ENCODE measurements around the gene SLC20A1. TPM values are rescaled to one million over a fixed set of nuclear protein-coding genes. Genes with fewer than 3 reads are reported as not detected.
A peak's percentile ranks its signal among the peaks of the same experiment; 100 is the strongest.

Gene SLC20A1
- total RNA-seq, 2 experiments from 2014 or later: 165 to 167 TPM

DNA sequence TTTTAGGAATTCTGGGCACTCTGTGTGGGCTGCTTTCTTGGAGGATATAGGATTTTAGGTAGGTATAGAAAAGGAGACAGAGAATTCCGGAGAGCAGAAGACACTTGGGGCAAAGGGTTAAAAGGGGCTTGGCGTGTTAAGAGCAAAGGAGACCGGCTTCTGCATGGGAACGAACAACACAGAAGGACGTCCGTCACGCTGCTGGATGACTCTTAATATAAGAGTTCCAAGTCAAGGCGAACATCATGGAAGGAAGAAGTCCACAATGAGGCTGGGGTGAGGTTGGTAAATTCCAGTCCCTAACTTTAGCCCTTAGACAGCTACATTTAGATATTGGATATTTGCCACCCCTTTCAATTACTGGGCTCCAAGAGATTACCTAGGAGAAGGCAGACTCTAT lies 15.9 kb upstream of the SLC20A1 start:
- CTCF ChIA-PET: interaction anchor here (4.0 to 9.4 kb wide), 2 partner anchors 62 to 95 kb away, joined by 20 to 97 read pairs; no protein-coding TSS in a partner anchor
- Mint-ChIP-seq H3K9me3 (no peaks in the 10 kb centered on the region), H3K27me3 (no peaks in the 10 kb centered on the region), H3K36me3 (ENCODE audit: low read depth) (peaks cover 8% of the 10 kb centered on the region), H3K4me3 (peak overlapping the region; percentile 70), H3K27ac (peak overlapping the region; percentile 94), H3K4me1 (peaks cover 94% of the 10 kb centered on the region)
- no peak for DNase-seq
- POLR2A ChIA-PET: no interaction called here

DNA sequence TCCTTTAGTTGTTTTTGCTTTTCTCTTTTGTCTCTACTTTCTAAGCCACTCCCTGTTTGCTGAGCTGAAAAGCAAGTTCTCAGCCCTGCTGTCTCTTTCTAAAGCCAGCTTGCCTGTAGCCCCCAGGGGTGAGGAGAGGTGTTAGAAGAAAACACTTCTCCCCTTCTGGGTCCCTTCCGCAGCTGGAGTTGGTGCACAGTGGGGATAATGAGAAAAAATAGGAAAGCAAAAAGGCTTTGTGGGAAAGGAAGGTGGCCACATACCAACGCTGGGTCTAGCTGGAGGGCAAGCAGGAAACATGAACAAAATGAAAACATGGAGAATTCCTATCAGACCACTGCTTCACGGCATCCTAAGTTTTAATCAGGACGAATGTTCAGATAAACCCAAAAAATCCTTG lies 15.5 kb upstream of the SLC20A1 start:
- POLR2A ChIA-PET: no interaction called here
- H3K27ac Mint-ChIP-seq: peak overlapping the region; percentile 94
- peaks cover 1% of the 10 kb centered on the region for H3K27me3 Mint-ChIP-seq
- peaks cover 94% of the 10 kb centered on the region for H3K4me1 Mint-ChIP-seq
- CTCF ChIA-PET: interaction anchor here (1.1 to 9.4 kb wide), 6 partner anchors 10 to 95 kb away, joined by 4 to 97 read pairs (median 8); partner anchors contain the start of gene SLC20A1
- DNase-seq: no peak
- peak overlapping the region; percentile 70 for H3K4me3 Mint-ChIP-seq
- H3K36me3 Mint-ChIP-seq (ENCODE audit: low read depth): peaks cover 8% of the 10 kb centered on the region
- no peaks in the 10 kb centered on the region for H3K9me3 Mint-ChIP-seq

- H3K27ac Mint-ChIP-seq: peak overlapping the region; percentile 66
- H3K4me3 Mint-ChIP-seq: no peak overlapping the region
These were observed 12.0 kb upstream of the SLC20A1 start for GRCh38 chr2:112633708-112634107.

GRCh38 chr2:112634153-112634873 lies 11.4 kb upstream of the SLC20A1 start:
- H3K4me1 Mint-ChIP-seq: peaks cover 77% of the 10 kb centered on the region
- peaks cover 5% of the 10 kb centered on the region for H3K36me3 Mint-ChIP-seq (ENCODE audit: low read depth)
- ChIA-PET CTCF (interaction anchor here (0.5 to 4.6 kb wide), 5 partner anchors 7 to 91 kb away, joined by 3 to 21 read pairs (median 3); partner anchors contain the start of gene SLC20A1), POLR2A (no interaction called here)
- H3K4me3 Mint-ChIP-seq: no peak overlapping the region
- peaks cover 1% of the 10 kb centered on the region for H3K27me3 Mint-ChIP-seq
- DNase-seq: peak; percentile 18
- peak overlapping the region; percentile 77 for H3K27ac Mint-ChIP-seq
- no peaks in the 10 kb centered on the region for H3K9me3 Mint-ChIP-seq

More at GRCh38 chr2:112633708-112634107, 12.0 kb upstream of the SLC20A1 start:
- no peak for DNase-seq
- ChIA-PET CTCF (interaction anchor here (0.5 to 4.0 kb wide), 6 partner anchors 12 to 507 kb away, joined by 3 to 20 read pairs (median 4); partner anchors contain the start of gene SLC20A1), POLR2A (no interaction called here)
- Mint-ChIP-seq H3K4me1 (peaks cover 82% of the 10 kb centered on the region), H3K9me3 (no peaks in the 10 kb centered on the region), H3K36me3 (ENCODE audit: low read depth) (peaks cover 5% of the 10 kb centered on the region), H3K27me3 (peaks cover 1% of the 10 kb centered on the region)

DNA sequence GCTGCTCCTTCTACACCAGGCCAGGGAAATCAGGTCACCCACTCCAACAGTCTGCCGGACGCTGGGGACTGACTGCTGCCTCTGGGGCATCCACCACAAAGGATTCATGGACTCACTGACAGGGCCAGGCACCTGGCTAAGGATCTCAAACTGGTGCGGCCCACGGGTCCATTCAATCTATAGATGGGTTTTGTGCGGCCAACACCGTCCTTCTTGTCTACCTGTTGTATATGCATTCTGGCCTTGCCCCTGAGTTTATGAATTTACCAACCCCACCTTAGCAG lies 10.9 kb upstream of the SLC20A1 start:
- Mint-ChIP-seq H3K9me3 (no peaks in the 10 kb centered on the region), H3K36me3 (ENCODE audit: low read depth) (peaks cover 4% of the 10 kb centered on the region), H3K4me3 (no peak overlapping the region), H3K27me3 (peaks cover 1% of the 10 kb centered on the region), H3K4me1 (peaks cover 72% of the 10 kb centered on the region), H3K27ac (peak overlapping the region; percentile 77)
- CTCF ChIA-PET: interaction anchor here (0.9 to 4.6 kb wide), 4 partner anchors 8 to 92 kb away, joined by 3 to 21 read pairs (median 5); partner anchors contain the start of gene SLC20A1
- no peak for DNase-seq
- POLR2A ChIA-PET: no interaction called here

GRCh38 chr2:112636605-112637288 lies 9.0 kb upstream of the SLC20A1 start:
- no peaks in the 10 kb centered on the region for H3K9me3 Mint-ChIP-seq
- no peak for DNase-seq
- peaks cover 1% of the 10 kb centered on the region for H3K27me3 Mint-ChIP-seq
- ChIA-PET CTCF (interaction anchor here (2.2 to 4.6 kb wide), 2 partner anchors 10 to 90 kb away, joined by 6 to 21 read pairs; no protein-coding TSS in a partner anchor), POLR2A (no interaction called here)
- H3K4me3 Mint-ChIP-seq: no peak overlapping the region
- H3K27ac Mint-ChIP-seq: no peak overlapping the region
- peaks cover 70% of the 10 kb centered on the region for H3K4me1 Mint-ChIP-seq
- peaks cover 16% of the 10 kb centered on the region for H3K36me3 Mint-ChIP-seq (ENCODE audit: low read depth)

DNA sequence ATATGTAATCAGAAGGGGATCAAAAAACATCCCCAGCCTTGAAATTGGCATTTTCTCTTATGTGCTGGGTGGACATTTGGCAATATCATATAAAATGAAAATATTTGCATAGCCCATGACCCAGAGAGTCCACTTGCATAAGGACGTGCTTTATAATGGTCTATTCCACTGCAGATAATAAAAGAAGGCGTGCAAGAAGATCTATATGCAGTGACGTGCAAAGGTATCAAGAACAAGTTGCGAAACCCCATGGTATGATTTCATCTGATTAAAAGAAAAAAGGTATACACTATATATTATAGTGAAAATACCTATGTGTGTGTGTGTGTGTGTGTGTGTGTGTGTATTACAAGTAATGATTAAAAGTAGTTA lies 8.5 kb upstream of the SLC20A1 start:
- H3K4me3 Mint-ChIP-seq: no peak overlapping the region
- peaks cover 68% of the 10 kb centered on the region for H3K4me1 Mint-ChIP-seq
- no peak for DNase-seq
- peaks cover 1% of the 10 kb centered on the region for H3K27me3 Mint-ChIP-seq
- H3K9me3 Mint-ChIP-seq: no peaks in the 10 kb centered on the region
- CTCF ChIA-PET: interaction anchor here (2.2 to 4.6 kb wide), 2 partner anchors 10 to 90 kb away, joined by 6 to 21 read pairs; no protein-coding TSS in a partner anchor
- no peak overlapping the region for H3K27ac Mint-ChIP-seq
- peaks cover 19% of the 10 kb centered on the region for H3K36me3 Mint-ChIP-seq (ENCODE audit: low read depth)
- POLR2A ChIA-PET: no interaction called here

GRCh38 chr2:112639936-112640335 lies 5.8 kb upstream of the SLC20A1 start:
- peaks cover 1% of the 10 kb centered on the region for H3K27me3 Mint-ChIP-seq
- CTCF ChIA-PET: interaction anchor here (7.6 kb wide), 1 partner anchor 13 kb away, joined by 35 read pairs; no protein-coding TSS in a partner anchor
- DNase-seq: no peak
- peaks cover 28% of the 10 kb centered on the region for H3K36me3 Mint-ChIP-seq (ENCODE audit: low read depth)
- POLR2A ChIA-PET: no interaction called here
- no peak overlapping the region for H3K27ac Mint-ChIP-seq
- no peaks in the 10 kb centered on the region for H3K9me3 Mint-ChIP-seq
- peaks cover 66% of the 10 kb centered on the region for H3K4me1 Mint-ChIP-seq
- H3K4me3 Mint-ChIP-seq: no peak overlapping the region

- ChIA-PET POLR2A (no interaction called here), CTCF (interaction anchor here (0.5 to 7.6 kb wide), 3 partner anchors 13 to 561 kb away, joined by 3 to 35 read pairs (median 3); no protein-coding TSS in a partner anchor)
- H3K9me3 Mint-ChIP-seq: no peaks in the 10 kb centered on the region
- no peaks in the 10 kb centered on the region for H3K27me3 Mint-ChIP-seq
- no peak overlapping the region for H3K4me3 Mint-ChIP-seq
- H3K36me3 Mint-ChIP-seq (ENCODE audit: low read depth): peaks cover 28% of the 10 kb centered on the region
- H3K4me1 Mint-ChIP-seq: peaks cover 61% of the 10 kb centered on the region
- no peak for DNase-seq
- H3K27ac Mint-ChIP-seq: no peak overlapping the region
These were observed 5.3 kb upstream of the SLC20A1 start for GRCh38 chr2:112640467-112640799.

GRCh38 chr2:112640800-112641675 lies 4.7 kb upstream of the SLC20A1 start:
- Mint-ChIP-seq H3K9me3 (no peaks in the 10 kb centered on the region), H3K36me3 (ENCODE audit: low read depth) (peaks cover 28% of the 10 kb centered on the region), H3K4me1 (peaks cover 55% of the 10 kb centered on the region), H3K27me3 (no peaks in the 10 kb centered on the region), H3K4me3 (no peak overlapping the region), H3K27ac (no peak overlapping the region)
- POLR2A ChIA-PET: no interaction called here
- DNase-seq: no peak
- CTCF ChIA-PET: interaction anchor here (0.5 to 7.6 kb wide), 6 partner anchors 10 to 562 kb away, joined by 3 to 35 read pairs (median 4); no protein-coding TSS in a partner anchor

DNA sequence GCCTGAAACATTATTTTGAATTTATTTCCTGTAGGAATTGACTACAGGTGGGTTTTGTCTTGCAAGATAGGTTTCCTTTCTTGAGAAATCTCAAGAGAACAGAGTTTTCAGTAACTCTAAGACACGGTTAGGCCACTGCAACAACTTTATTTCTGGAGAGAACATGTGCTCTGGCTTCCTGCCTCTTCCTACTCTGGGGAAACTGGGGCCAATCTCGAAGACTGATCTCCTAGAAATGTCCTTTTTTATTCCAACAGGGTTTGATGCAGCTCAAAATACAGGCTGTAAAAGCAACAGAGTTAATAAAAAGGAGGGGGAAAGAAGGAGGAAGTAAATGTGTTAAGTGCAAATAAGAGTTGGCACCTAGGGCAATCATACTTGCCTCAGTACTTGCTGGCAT lies 4.0 kb upstream of the SLC20A1 start:
- no peaks in the 10 kb centered on the region for H3K9me3 Mint-ChIP-seq
- ChIA-PET CTCF (interaction anchor here (0.6 to 7.6 kb wide), 4 partner anchors 11 to 68 kb away, joined by 3 to 35 read pairs (median 6); no protein-coding TSS in a partner anchor), POLR2A (no interaction called here)
- no peaks in the 10 kb centered on the region for H3K27me3 Mint-ChIP-seq
- H3K4me1 Mint-ChIP-seq: peaks cover 49% of the 10 kb centered on the region
- no peak for DNase-seq
- no peak overlapping the region for H3K27ac Mint-ChIP-seq
- H3K36me3 Mint-ChIP-seq (ENCODE audit: low read depth): peaks cover 29% of the 10 kb centered on the region
- no peak overlapping the region for H3K4me3 Mint-ChIP-seq

- H3K27me3 Mint-ChIP-seq: no peaks in the 10 kb centered on the region
- DNase-seq: no peak
- peaks cover 37% of the 10 kb centered on the region for H3K36me3 Mint-ChIP-seq (ENCODE audit: low read depth)
- ChIA-PET CTCF (interaction anchor here (0.8 to 7.6 kb wide), 5 partner anchors 11 to 50 kb away, joined by 3 to 35 read pairs (median 4); no protein-coding TSS in a partner anchor), POLR2A (no interaction called here)
- no peaks in the 10 kb centered on the region for H3K9me3 Mint-ChIP-seq
- no peak overlapping the region for H3K4me3 Mint-ChIP-seq
- H3K27ac Mint-ChIP-seq: no peak overlapping the region
- peaks cover 45% of the 10 kb centered on the region for H3K4me1 Mint-ChIP-seq
These were observed 3.2 kb upstream of the SLC20A1 start for GRCh38 chr2:112642561-112642960.

All from activated CD4-positive, alpha-beta T cell treated with anti-CD3 and anti-CD28 coated beads, Interleukin-2, amount 10 ng/mL, durations not matched to agents 7 days and 5 days (primary cell).